ENCODE measurements around the gene RNF167.

DNA sequence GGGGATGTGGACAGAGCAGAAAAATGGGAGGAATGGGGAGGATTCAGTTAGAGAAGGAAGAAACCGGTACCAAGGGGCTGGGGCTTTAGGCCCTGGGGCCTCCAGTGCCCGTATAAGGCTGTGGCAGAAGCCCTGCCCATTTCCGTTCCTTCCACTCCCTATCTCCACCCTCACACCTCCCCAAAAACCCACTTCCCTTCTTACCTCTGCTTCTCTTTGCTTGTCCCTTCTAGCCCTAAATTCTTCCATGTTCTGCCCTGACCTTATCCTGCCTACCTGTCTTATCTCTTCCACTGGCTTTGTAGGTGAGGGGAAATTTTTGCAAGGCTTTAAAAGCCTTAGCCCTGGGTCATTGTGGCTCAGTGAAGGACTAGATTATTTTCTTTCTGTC, 4.1 kb downstream of the RNF167 start:
- TF ChIP-seq, protein P1, sequence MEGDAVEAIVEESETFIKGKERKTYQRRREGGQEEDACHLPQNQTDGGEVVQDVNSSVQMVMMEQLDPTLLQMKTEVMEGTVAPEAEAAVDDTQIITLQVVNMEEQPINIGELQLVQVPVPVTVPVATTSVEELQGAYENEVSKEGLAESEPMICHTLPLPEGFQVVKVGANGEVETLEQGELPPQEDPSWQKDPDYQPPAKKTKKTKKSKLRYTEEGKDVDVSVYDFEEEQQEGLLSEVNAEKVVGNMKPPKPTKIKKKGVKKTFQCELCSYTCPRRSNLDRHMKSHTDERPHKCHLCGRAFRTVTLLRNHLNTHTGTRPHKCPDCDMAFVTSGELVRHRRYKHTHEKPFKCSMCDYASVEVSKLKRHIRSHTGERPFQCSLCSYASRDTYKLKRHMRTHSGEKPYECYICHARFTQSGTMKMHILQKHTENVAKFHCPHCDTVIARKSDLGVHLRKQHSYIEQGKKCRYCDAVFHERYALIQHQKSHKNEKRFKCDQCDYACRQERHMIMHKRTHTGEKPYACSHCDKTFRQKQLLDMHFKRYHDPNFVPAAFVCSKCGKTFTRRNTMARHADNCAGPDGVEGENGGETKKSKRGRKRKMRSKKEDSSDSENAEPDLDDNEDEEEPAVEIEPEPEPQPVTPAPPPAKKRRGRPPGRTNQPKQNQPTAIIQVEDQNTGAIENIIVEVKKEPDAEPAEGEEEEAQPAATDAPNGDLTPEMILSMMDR (conservative IDR thresholded peaks at IDR 0.05; ENCODE audit: low read depth, low read length), result no peak
- no peak for TF ChIP-seq MXI1 (IDR thresholded peaks at IDR 0.05; ENCODE audit: borderline replicate concordance, low read depth, low read length)
- TF ChIP-seq BHLHE40 (IDR thresholded peaks at IDR 0.05; ENCODE audit: low read depth, low read length), result no peak
- TF ChIP-seq POLR2A (IDR thresholded peaks at IDR 0.05; ENCODE audit: low read depth, low read length), result peak; percentile 14; the same call in 1 of the 2 replicates
- TF ChIP-seq, protein P2, sequence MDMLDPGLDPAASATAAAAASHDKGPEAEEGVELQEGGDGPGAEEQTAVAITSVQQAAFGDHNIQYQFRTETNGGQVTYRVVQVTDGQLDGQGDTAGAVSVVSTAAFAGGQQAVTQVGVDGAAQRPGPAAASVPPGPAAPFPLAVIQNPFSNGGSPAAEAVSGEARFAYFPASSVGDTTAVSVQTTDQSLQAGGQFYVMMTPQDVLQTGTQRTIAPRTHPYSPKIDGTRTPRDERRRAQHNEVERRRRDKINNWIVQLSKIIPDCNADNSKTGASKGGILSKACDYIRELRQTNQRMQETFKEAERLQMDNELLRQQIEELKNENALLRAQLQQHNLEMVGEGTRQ (IDR thresholded peaks at IDR 0.05; ENCODE audit: low read depth, low read length), result no peak
- no peak for TF ChIP-seq RAD21 (IDR thresholded peaks at IDR 0.05; ENCODE audit: low read length)
- TF ChIP-seq NFE2L2 (IDR thresholded peaks at IDR 0.05; ENCODE audit: low read depth, low read length), result no peak
- no peak for TF ChIP-seq RFX5 (IDR thresholded peaks at IDR 0.05; ENCODE audit: low read depth, low read length)
- TF ChIP-seq CEBPB (IDR thresholded peaks at IDR 0.05; ENCODE audit: low read depth, low read length), result no peak
